ENCODE measurements around the gene ERVH48-1. TPM values are rescaled to one million over a fixed set of nuclear protein-coding genes. Genes with fewer than 3 reads are reported as not detected.
A peak's percentile ranks its signal among the peaks of the same experiment; 100 is the strongest.

The ERVH48-1 gene
- total RNA-seq, 1 donor from 2014 or later: not detected

GRCh38 chr21:42906233-42906632 is 19.2 kb downstream of the ERVH48-1 start:
- Mint-ChIP-seq H3K27ac (peak overlapping the region; percentile 5), H3K4me3 (no peak overlapping the region), H3K4me1 (no peaks in the 10 kb centered on the region), H3K36me3 (peaks cover 46% of the 10 kb centered on the region), H3K9me3 (peaks cover 12% of the 10 kb centered on the region), H3K27me3 (ENCODE audit: insufficient read depth, low read depth) (no peaks in the 10 kb centered on the region)
- Histone ChIP-seq H3K36me3 (peaks cover 9% of the 10 kb centered on the region), H3K4me2 (no peak overlapping the region), H3K4me3 (no peak overlapping the region), H3K27ac (no peak overlapping the region), H3K27me3 (no peaks in the 10 kb centered on the region), H3K79me2 (ENCODE audit: low read depth) (no peaks in the 10 kb centered on the region), H2AFZ (replicated peaks) (no peak overlapping the region), H3K4me1 (no peaks in the 10 kb centered on the region), H3K9ac (no peak overlapping the region), H4K20me1 (ENCODE audit: low read depth) (no peaks in the 10 kb centered on the region), H3F3A (ENCODE audit: low read depth) (no peaks in the 10 kb centered on the region), H3K9me3 (ENCODE audit: low read depth) (peaks cover 7% of the 10 kb centered on the region)
- no peak for TF ChIP-seq EZH2 (IDR thresholded peaks at IDR 0.05)
- no peak for TF ChIP-seq CTCF (IDR thresholded peaks at IDR 0.05)
- no peak for DNase-seq (ENCODE audit: low spot score)

GRCh38 chr21:42905195-42905594 is 20.2 kb downstream of the ERVH48-1 start:
- no peak for DNase-seq (ENCODE audit: low spot score)
- H2AFZ ChIP-seq (replicated peaks): no peak overlapping the region
- no peak overlapping the region for H3K9ac ChIP-seq
- H3K36me3 ChIP-seq: peaks cover 9% of the 10 kb centered on the region
- Mint-ChIP-seq H3K36me3 (peaks cover 46% of the 10 kb centered on the region), H3K4me1 (no peaks in the 10 kb centered on the region), H3K27ac (no peak overlapping the region), H3K4me3 (no peak overlapping the region), H3K9me3 (peaks cover 12% of the 10 kb centered on the region), H3K27me3 (ENCODE audit: insufficient read depth, low read depth) (no peaks in the 10 kb centered on the region)
- no peaks in the 10 kb centered on the region for H3K27me3 ChIP-seq
- H3K4me3 ChIP-seq: no peak overlapping the region
- H3K4me2 ChIP-seq: no peak overlapping the region
- TF ChIP-seq EZH2 (IDR thresholded peaks at IDR 0.05) (no peak), EZH2phosphoT487 (IDR thresholded peaks at IDR 0.05) (no peak), CTCF (IDR thresholded peaks at IDR 0.05) (no peak)
- peaks cover 7% of the 10 kb centered on the region for H3K9me3 ChIP-seq (ENCODE audit: low read depth)
- H3K4me1 ChIP-seq: no peaks in the 10 kb centered on the region
- H4K20me1 ChIP-seq (ENCODE audit: low read depth): no peaks in the 10 kb centered on the region
- H3K27ac ChIP-seq: no peak overlapping the region
- H3F3A ChIP-seq (ENCODE audit: low read depth): no peaks in the 10 kb centered on the region
- H3K79me2 ChIP-seq (ENCODE audit: low read depth): peaks cover 4% of the 10 kb centered on the region

- H3K36me3 Mint-ChIP-seq: peaks cover 44% of the 10 kb centered on the region
- H3K36me3 ChIP-seq: peaks cover 9% of the 10 kb centered on the region
Measured at GRCh38 chr21:42903817-42904216, 21.6 kb downstream of the ERVH48-1 start.

More at GRCh38 chr21:42903817-42904216, 21.6 kb downstream of the ERVH48-1 start:
- Histone ChIP-seq H2AFZ (replicated peaks) (no peak overlapping the region), H3K9ac (no peak overlapping the region), H3K4me2 (no peak overlapping the region), H3K27ac (no peak overlapping the region), H3K4me3 (no peak overlapping the region), H3F3A (ENCODE audit: low read depth) (no peaks in the 10 kb centered on the region), H3K9me3 (ENCODE audit: low read depth) (peaks cover 7% of the 10 kb centered on the region), H4K20me1 (ENCODE audit: low read depth) (no peaks in the 10 kb centered on the region), H3K79me2 (ENCODE audit: low read depth) (peaks cover 4% of the 10 kb centered on the region), H3K27me3 (no peaks in the 10 kb centered on the region), H3K4me1 (no peaks in the 10 kb centered on the region)
- Mint-ChIP-seq H3K4me3 (no peak overlapping the region), H3K27ac (no peak overlapping the region), H3K27me3 (ENCODE audit: insufficient read depth, low read depth) (no peaks in the 10 kb centered on the region), H3K9me3 (peaks cover 12% of the 10 kb centered on the region), H3K4me1 (no peaks in the 10 kb centered on the region)
- no peak for TF ChIP-seq EZH2phosphoT487 (IDR thresholded peaks at IDR 0.05)
- no peak for TF ChIP-seq CTCF (IDR thresholded peaks at IDR 0.05)
- TF ChIP-seq EZH2 (IDR thresholded peaks at IDR 0.05): no peak
- no peak for DNase-seq (ENCODE audit: low spot score)

Data from neural progenitor cell (in vitro differentiated cells).